GM19023 (cell line): ENCODE data around the gene PHKB.
"Not testable (repeated sequence)": the region's sequence is repeated elsewhere in the genome, so short reads cannot be mapped to it uniquely, and the experiment has no call there.

Experiments used
- ATAC-seq: cut with Tn5 transposase; IDR thresholded peaks from one replicate; pipeline ENCODE4 v1.9.1; 2021; ENCODE audit warnings: mild to moderate bottlenecking, moderate library complexity; ENCODE audit not compliant: unreplicated experiment

The PHKB gene

DNA sequence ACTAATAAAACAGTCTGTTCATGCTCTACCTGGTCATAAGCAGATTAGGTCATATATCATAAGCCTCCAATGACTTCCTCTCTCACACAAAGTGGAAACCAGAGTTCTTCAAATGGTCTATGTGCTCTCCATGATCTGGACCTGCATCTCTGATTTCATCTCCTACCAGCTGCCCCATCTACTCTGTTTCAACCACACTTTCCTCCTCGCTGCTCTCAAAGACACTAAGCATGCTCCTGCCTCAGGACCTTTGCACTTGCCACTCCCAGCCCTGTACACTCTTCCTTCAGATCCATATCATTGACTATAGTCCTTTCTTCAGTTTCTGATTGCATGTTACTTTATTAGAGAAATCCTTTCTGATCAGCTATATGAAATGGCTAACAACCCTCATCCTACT lies 196.8 kb downstream of the PHKB start:
- ATAC-seq = no peak

DNA sequence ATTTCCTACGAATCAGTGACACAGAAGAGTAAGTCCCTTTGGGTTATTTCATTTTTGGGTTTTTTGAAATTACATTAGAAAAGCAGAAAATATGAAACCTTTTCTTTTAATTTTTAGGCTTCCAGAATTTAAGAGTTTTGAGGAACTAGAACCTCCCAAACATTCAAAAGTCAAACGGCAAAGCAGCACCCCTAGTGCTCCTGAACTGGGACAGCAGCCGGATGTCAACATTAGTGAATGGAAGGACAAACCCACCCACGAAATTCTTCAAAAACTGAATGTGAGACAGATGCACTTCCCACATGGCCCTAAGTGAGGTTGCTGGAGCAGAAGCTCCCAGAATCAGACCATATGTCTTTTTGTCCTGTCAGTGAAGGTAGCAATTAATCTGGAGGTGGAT lies 199.4 kb downstream of the PHKB start:
- no peak for ATAC-seq

DNA sequence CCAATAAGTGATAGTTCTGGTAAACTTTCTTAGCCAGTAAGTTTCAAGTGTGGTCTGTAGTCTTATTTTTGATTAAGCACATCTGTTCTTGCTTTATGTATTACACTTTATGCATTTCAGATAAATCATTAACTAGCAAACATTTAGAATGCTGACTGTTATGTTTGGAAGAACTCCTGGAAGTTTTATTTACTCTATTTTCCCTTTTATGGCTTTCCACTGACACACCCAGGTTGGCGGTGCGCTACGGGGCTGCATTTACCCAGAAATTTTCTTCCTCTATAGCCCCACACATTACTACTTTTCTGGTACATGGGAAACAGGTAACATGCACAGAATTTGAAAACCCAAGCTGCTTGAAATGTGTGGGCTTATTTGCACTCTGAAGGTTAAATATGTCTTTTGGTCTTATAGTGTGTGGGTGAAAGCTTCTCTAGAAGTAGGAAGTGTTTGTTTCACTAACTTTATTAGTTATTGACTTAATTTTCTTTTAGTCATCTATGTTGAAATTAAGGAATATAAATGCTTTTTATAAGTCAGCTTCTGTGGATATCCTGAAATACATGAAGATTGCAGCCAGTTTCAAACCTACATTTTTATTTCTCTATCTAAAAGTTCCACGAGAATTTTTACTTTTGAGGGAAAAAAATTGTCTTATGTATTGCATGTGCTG lies 203.7 kb downstream of the PHKB start:
- no peak for ATAC-seq

GRCh38 chr16:47666434-47666833 lies 205.3 kb downstream of the PHKB start:
- no peak for ATAC-seq

- ATAC-seq = no peak
Observed at GRCh38 chr16:47667956-47668355, 206.8 kb downstream of the PHKB start.

DNA sequence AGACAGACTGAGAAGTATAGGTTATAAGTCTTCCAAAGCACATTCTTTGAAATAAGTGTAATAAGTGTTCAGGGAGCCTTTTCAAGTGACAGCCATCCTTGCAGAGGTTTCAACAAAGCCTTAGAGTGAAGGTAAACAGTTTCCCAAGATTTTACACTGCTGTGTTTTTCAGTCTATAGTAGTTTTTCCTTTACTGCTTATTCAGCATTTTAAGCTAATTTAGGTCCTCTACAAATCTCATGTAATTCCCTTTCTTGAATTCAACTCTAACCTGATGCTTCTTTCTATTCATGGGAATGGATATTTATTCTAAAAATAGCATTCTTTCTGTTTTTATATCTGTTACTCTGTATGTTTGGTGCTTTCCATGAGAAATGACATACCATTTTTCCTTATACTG lies 211.3 kb downstream of the PHKB start:
- no peak for ATAC-seq

GRCh38 chr16:47676635-47677177 lies 215.6 kb downstream of the PHKB start:
- no peak for ATAC-seq

DNA sequence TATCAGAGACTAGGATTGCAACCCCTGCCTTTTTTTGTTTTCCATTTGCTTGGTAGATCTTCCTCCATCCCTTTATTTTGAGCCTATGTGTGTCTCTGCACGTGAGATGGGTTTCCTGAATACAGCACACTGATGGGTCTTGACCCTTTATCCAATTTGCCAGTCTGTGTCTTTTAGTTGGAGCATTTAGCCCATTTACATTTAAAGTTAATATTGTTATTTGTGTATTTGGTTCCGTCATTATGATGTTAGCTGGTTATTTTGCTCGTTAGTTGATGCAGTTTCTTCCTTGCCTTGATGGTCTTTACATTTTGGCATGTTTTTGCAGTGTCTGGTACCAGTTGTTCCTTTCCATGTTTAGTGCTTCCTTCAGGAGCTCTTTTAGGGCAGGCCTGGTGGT lies 220.4 kb downstream of the PHKB start:
- ATAC-seq = not testable (repeated sequence)

- ATAC-seq = no peak
Observed at GRCh38 chr16:47687694-47688093, 226.6 kb downstream of the PHKB start.

DNA sequence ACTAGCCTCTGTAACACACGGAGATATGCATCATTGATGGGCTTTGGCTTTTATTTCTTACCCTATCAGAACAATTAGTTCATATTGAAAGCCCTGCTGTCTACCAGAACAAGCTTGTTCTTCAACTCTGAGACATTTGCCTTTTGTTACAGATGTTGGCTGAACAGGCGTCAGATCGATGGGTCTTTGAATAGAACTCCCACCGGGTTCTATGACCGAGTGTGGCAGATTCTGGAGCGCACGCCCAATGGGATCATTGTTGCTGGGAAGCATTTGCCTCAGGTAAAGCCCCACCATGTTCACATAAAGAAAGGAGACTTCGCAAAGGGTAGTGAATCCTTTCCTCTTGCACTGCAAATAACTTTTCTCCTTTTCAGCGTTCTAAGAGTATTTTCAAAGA lies 232.1 kb downstream of the PHKB start:
- no peak for ATAC-seq

DNA sequence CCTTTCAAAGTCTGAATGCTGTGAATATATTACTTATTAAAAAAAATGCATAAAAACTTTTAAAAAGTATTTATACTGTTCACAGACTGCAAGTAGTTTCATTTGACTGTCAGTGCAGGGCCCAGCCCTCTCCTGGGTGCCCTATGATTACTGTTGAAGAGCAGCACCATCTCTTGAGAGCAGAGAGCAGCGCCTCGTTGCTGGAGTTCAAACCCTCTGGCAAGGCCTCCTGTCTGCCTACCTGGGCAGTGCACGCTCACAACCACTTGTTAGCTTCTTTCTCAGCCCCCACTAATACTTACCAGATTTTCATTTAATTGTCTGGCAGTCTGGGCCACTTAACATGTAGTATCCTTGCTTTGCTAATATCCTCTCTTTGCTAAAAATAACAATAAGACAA lies 233.4 kb downstream of the PHKB start:
- no peak for ATAC-seq

- ATAC-seq = no peak
Observed at GRCh38 chr16:47695756-47696155, 234.6 kb downstream of the PHKB start.

DNA sequence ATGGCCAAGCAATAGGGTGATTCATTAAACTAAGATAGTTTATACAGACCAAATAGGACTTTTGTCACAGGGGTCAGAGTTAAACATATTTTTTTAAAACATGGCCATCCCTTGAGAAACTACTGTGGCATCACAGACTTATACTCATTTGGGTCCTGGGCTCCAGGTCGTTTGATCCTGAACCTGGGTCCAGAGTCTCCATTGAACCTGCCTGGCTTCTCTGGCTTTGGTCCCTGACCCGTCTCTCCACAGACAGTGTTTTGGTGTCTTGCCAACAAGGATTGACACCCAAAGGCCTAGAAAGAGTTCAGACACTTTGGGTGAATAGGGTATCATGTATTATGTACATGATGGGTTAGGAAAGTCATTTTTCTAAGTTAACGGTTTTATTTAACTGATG lies 236.7 kb downstream of the PHKB start:
- no peak for ATAC-seq

- ATAC-seq = no peak
Observed at GRCh38 chr16:47699106-47699505, 238.0 kb downstream of the PHKB start.

DNA sequence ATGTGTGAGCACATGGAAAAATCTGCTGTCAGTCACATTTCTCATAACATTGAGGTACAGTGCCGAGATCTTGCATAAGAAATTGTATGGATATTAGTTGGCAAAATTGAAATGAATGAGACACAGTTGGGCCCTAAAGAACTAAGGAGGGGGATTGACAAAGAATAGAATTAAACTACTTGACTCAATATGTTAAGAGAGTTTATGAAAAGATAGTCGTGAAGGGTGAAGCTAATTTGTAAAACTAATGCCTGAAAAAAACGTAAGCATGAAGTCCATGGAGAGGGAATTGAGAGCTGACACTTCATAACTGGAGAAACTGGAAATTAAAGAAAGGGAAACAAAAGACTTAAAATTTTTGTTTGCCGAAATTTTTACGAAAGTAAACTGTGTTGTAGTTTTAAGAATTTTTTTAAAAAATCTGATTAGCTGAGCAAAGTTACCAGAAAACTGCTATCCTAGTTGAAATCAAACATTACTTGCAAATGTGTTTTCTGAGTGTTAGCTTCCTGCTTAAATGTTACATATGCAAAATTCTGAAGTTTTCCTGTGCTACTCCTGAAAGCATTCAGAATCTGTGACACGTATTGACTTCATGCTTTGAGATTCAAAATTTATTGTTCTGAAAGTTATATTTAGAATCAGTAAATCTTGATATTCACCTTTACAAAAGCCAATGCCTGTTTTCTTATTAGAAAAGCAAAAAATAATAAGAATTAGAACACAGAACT lies 239.9 kb downstream of the PHKB start:
- ATAC-seq = no peak

DNA sequence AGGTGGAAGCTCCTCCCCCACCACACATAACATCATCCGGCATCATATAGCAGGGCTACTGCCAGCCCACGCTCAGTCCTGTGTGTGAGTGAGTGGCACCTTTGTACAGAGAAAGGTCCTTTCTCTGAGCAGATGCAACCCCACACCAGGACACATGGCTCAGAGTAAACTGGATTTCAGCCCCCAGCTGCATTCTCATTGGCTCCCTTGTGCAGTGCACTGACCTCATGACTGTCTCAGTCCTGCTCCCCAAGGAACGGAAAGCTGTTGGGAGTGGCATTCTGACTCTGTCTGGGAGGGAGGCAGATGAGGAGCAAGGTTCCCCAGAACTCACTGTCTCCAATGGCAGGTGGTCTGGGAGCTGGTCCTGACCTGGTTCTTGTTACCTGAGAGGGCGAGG lies 244.1 kb downstream of the PHKB start:
- no peak for ATAC-seq

DNA sequence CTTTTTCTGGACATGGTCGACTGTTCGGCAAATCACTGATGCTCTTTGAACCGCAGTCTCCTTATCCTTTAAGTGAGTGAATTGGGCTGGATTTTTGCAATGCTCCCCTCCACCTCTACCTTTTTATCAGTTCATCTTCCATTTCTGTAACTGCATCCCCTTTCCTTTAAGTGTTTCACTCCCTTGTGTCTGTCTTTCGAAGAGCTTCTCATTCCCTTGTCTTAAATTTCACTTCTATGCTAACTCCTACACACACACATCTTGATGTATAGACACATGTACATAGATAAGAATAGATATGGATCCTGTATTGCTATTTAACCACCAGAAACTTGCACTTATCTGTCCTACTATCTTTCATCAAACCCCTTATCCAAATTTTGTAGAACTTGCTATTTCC lies 250.7 kb downstream of the PHKB start:
- no peak for ATAC-seq

DNA sequence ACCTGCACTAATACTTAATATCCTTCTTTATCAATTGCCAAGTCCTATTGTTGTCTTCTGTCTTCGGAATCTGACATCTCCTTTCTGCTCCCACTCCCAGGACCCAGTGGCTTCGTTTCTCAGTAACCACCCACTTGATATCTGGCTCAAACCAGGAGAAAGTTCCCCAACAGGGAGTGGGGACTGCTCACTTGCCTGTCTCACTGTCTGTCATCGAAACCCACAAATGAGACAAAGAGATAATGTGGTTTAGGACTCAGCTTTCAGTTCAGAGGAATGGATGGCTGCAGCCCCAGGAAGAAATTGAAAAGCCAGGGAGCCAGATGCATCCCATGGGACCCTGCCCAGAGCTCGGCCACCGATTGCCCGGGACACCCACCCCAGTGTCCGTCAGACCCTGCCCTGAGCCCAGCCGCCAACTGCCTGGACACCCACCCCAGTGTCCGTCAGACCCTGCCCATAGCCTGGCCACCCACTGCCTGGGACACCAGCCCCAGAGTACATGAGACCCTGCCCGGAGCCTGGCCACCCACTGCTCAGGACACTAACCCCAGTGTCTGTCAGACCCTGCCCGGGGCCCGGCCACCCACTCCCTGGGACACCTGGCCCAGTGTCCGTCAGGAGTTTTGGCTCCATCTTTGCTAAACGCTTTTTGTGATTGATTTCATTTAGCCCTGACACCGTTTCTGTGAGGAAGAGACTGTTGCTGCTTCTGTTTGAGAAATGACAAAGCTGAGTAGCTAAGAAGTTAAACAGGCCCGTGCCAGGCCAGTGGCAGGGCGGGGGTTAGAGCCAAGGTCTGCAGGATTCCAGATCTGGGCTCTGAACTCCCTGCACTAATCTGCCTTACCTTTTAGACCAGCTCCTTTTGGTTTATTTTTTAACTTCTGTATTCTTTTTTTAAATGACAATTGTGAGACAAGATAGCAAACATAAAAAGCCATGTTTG lies 251.4 kb downstream of the PHKB start:
- peak; percentile 10 for ATAC-seq

DNA sequence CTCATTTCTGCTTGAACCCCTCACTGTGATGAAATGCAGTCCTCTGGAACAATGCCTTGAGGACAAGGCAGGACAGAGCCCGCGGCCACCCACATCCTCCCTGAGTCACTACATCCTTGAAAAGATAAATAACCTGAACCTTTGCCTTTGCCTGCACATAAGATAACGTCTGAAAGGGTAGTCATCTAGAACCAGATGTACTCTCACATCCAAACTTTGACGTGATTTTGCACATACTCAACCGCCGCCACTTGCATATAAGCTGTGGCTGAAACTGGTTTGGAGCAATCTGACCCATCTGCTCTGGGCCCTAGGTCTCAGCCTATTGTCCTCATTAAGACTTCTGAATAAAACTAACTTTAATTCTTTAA lies 252.1 kb downstream of the PHKB start:
- peak; percentile 80 for ATAC-seq

GRCh38 chr16:47715442-47716083 lies 254.4 kb downstream of the PHKB start:
- no peak for ATAC-seq

- no peak for ATAC-seq
Observed at GRCh38 chr16:47716571-47716970, 255.4 kb downstream of the PHKB start.
